CD14-positive monocyte (primary cell): ENCODE measurements around the gene MISP3. TPM values are rescaled to one million over a fixed set of nuclear protein-coding genes. Genes with fewer than 3 reads are reported as not detected.

Experiments used
- DNase-seq, 3 donors: peaks; one replicate each; pipeline ENCODE4 v3.0.0-alpha.2; 2011 to 2022
- H2AFZ ChIP-seq: 2 replicates; pipeline ENCODE4 v1.6.0; 2012; ENCODE audit warnings: mild to moderate bottlenecking, low read depth, low read length, inconsistent platforms; ENCODE audit not compliant: insufficient read depth, poor library complexity, severe bottlenecking
- H3K27ac ChIP-seq, 2 donors: 1 replicate in 1 of 2; 2 replicates in 1 of 2; pipeline ENCODE4 v1.5.1; 2012 to 2013; ENCODE audit warnings: low read length in 2 of 2, control low read depth in 1 of 2, inconsistent platforms in 1 of 2, low read depth in 1 of 2, mild to moderate bottlenecking in 1 of 2
- H3K27me3 ChIP-seq, 2 donors: one replicate each; pipeline versions ENCODE4 v1.6.0 to v1.6.1; 2011 to 2013; ENCODE audit warnings: low read length in 2 of 2; ENCODE audit not compliant: control insufficient read depth in 2 of 2, insufficient read depth in 2 of 2
- H3K36me3 ChIP-seq, 2 donors: replicated peaks in 1 of 2; 1 replicate in 1 of 2; 2 replicates in 1 of 2; pipeline versions ENCODE4 v1.5.1 to v1.6.1; 2012 to 2013; ENCODE audit warnings: low read length in 2 of 2, control low read depth in 1 of 2, inconsistent platforms in 1 of 2, mild to moderate bottlenecking in 1 of 2; ENCODE audit not compliant: insufficient read depth in 2 of 2, control insufficient read depth in 1 of 2
- H3K4me1 ChIP-seq, 2 donors: 1 replicate in 1 of 2; 2 replicates in 1 of 2; pipeline versions ENCODE4 v1.5.1 to v1.6.1; 2012 to 2013; ENCODE audit warnings: low read length in 2 of 2, control low read depth in 1 of 2, inconsistent platforms in 1 of 2, mild to moderate bottlenecking in 1 of 2, moderate library complexity in 1 of 2; ENCODE audit not compliant: insufficient read depth in 2 of 2, control insufficient read depth in 1 of 2
- H3K4me2 ChIP-seq: replicated peaks from 2 replicates; pipeline ENCODE3; 2012; ENCODE audit warnings: low read length, moderate library complexity, mild to moderate bottlenecking; ENCODE audit not compliant: poor library complexity, severe bottlenecking; ENCODE audit errors: extremely low read depth
- H3K4me3 ChIP-seq, 3 experiments: fragments of 200-600 bp in 1 of 3; sonication (generic) in 1 of 3; replicated peaks in 1 of 3; 1 replicate in 2 of 3; 2 replicates in 1 of 3; pipeline ENCODE4 v1.5.1; 2011 to 2013; ENCODE audit warnings: low read length in 3 of 3, mild to moderate bottlenecking in 3 of 3, control low read depth in 2 of 3, low read depth in 2 of 3, inconsistent platforms in 1 of 3, moderate library complexity in 1 of 3
- H3K79me2 ChIP-seq: 2 replicates; pipeline ENCODE4 v1.6.0; 2012; ENCODE audit warnings: mild to moderate bottlenecking, control low read depth, inconsistent platforms, low read length, moderate library complexity; ENCODE audit not compliant: insufficient read depth
- H3K9ac ChIP-seq: 2 replicates; pipeline ENCODE4 v1.6.0; 2017; ENCODE audit warnings: low read length, mild to moderate bottlenecking; ENCODE audit not compliant: insufficient read depth, poor library complexity, severe bottlenecking
- H3K9me3 ChIP-seq, 2 donors: replicated peaks in 1 of 2; 1 replicate in 1 of 2; 2 replicates in 1 of 2; pipeline versions ENCODE4 v1.5.1 to v1.6.1; 2012 to 2013; ENCODE audit warnings: low read length in 2 of 2, control low read depth in 1 of 2; ENCODE audit not compliant: control insufficient read depth in 1 of 2, insufficient read depth in 1 of 2
- H4K20me1 ChIP-seq: 2 replicates; pipeline ENCODE4 v1.6.0; 2012; ENCODE audit warnings: mild to moderate bottlenecking, low read length, control low read depth, moderate library complexity; ENCODE audit not compliant: insufficient read depth
- H3K27ac Mint-ChIP-seq, 7 donors: one replicate each; pipeline ENCODE4 v1.8.0; 2020; ENCODE audit warnings: mild to moderate bottlenecking in 7 of 7, mixed read lengths in 7 of 7, moderate library complexity in 6 of 7, inconsistent platforms in 2 of 7
- H3K27me3 Mint-ChIP-seq, 3 donors: one replicate each; pipeline ENCODE4 v1.8.0; 2021 to 2022; ENCODE audit warnings: low read depth in 3 of 3, mild to moderate bottlenecking in 3 of 3, mixed read lengths in 3 of 3, moderate library complexity in 3 of 3, inconsistent platforms in 1 of 3
- H3K36me3 Mint-ChIP-seq, 2 donors: one replicate each; pipeline ENCODE4 v1.8.0; 2020; ENCODE audit warnings: mixed read lengths in 2 of 2, inconsistent platforms in 1 of 2, mild to moderate bottlenecking in 1 of 2
- H3K4me1 Mint-ChIP-seq: one replicate; pipeline ENCODE4 v1.8.0; 2020; ENCODE audit warnings: mild to moderate bottlenecking, mixed read lengths
- H3K4me3 Mint-ChIP-seq, 2 donors: one replicate each; pipeline ENCODE4 v1.8.0; 2020; ENCODE audit warnings: mild to moderate bottlenecking in 2 of 2, mixed read lengths in 2 of 2, moderate library complexity in 1 of 2
- H3K9me3 Mint-ChIP-seq, 7 donors: one replicate each; pipeline ENCODE4 v1.8.0; 2020 to 2022; ENCODE audit warnings: mixed read lengths in 7 of 7, mild to moderate bottlenecking in 6 of 7, moderate library complexity in 6 of 7, inconsistent platforms in 2 of 7
- WGBS: methylation state at CpG from one replicate; pipeline ENCODE4 v1.1.5; 2013; ENCODE audit warnings: missing lambda C conversion rate; ENCODE audit not compliant: insufficient coverage; 5-methylcytosine and 5-hydroxymethylcytosine counted together
- intact Hi-C, 2 donors: fragments of 100-400 bp; cut with micrococcal nuclease; formaldehyde crosslinking; loops; one replicate each; pipeline versions ENCODE4 v1.15.0 to v1.15.1; 2023
- polyA plus RNA-seq, 3 donors: library from polyadenylated mRNA; depleted of rRNA in 1 of 3; unstranded in 2 of 3; stranded (reverse) in 1 of 3; fragments of 300-500 nt in 2 of 3; fragments of >200 nt in 1 of 3; fragmentation: Illumina TruSeq in 2 of 3; gene quantifications; 1 replicate in 2 of 3; 2 replicates in 1 of 3; pipeline ENCODE4 v1.2.3, GENCODE V29; 2012 to 2021
- TF ChIP-seq, protein P1 (sequence below): fragments of 200-600 bp; IDR thresholded peaks from one replicate; pipeline ENCODE4 v1.8.0; 2022; ENCODE audit warnings: antibody characterized with exemption, mild to moderate bottlenecking

Gene MISP3
- polyA plus RNA-seq, 3 donors: 0.42 to 0.77 (median 0.52) TPM

DNA sequence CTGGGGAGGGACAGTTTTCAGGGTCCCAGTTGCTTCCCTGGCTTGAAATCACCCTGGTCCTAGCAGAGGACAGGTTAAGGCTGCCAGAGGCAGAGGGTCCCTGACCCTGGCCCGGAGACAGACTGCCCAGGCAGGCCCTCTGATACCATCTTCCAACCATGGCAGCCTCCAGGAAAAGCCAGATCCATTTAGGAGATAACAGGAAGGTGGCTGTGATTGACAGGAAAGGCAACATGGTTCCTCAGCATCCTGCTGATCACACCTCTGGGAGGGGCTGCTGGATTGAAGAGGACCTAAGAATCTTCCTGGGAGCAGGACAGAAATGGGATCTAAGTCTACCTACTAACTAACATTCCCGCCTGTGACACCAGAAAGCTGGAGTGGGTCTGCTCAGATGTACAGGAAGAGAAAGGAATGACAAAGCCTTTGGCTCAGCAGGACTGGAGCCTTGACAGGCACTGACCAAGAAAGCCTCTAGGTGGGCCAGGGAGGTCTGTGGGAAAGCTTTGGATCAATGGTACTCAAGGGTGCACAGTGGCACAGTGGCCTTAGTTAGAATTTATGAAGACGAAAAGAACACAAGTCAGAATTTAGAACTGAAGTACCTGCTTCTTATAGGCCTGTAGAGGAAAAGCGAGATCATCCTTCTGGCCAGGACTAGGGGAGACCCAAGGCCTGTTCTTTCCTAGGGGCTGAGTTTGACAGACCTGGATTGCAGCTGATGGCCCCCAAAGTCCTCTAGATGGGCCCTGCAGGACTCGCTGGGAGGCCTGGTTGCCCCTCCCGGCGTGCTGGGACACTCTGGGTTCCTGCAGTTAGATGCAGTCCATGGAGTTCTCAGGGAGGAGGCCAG lies 47.3 kb downstream of the MISP3 start:
- peak overlapping the region; percentile 99 for H3K4me2 ChIP-seq
- peak overlapping the region; percentile 95 for H3K9ac ChIP-seq
- WGBS: 98% methylated on average over 6 of the region's 7 CpGs
- peaks cover 44% of the 10 kb centered on the region for H3K4me1 Mint-ChIP-seq
- peak overlapping the region; percentile 69 to 90 for H3K4me3 Mint-ChIP-seq
- H3K27ac ChIP-seq: peak overlapping the region; percentile 98 to 99
- intact Hi-C loops: loop anchor here (5.0 kb wide), 2 partner anchors 38 to 118 kb away; no protein-coding TSS in a partner anchor
- no peaks in the 10 kb centered on the region for H3K27me3 ChIP-seq
- TF ChIP-seq, protein P1, sequence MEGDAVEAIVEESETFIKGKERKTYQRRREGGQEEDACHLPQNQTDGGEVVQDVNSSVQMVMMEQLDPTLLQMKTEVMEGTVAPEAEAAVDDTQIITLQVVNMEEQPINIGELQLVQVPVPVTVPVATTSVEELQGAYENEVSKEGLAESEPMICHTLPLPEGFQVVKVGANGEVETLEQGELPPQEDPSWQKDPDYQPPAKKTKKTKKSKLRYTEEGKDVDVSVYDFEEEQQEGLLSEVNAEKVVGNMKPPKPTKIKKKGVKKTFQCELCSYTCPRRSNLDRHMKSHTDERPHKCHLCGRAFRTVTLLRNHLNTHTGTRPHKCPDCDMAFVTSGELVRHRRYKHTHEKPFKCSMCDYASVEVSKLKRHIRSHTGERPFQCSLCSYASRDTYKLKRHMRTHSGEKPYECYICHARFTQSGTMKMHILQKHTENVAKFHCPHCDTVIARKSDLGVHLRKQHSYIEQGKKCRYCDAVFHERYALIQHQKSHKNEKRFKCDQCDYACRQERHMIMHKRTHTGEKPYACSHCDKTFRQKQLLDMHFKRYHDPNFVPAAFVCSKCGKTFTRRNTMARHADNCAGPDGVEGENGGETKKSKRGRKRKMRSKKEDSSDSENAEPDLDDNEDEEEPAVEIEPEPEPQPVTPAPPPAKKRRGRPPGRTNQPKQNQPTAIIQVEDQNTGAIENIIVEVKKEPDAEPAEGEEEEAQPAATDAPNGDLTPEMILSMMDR: no peak
- H3K27ac Mint-ChIP-seq: peak overlapping the region; percentile 100
- peak overlapping the region in 2 of 3 experiments; percentile 42 to 75 for H3K4me3 ChIP-seq
- peaks cover 41 to 48% of the 10 kb centered on the region in 2 donors for H3K4me1 ChIP-seq
- peaks cover 10 to 21% of the 10 kb centered on the region in 2 donors for H3K36me3 Mint-ChIP-seq
- no peaks in the 10 kb centered on the region for H3K36me3 ChIP-seq
- no peaks in the 10 kb centered on the region for H3K9me3 ChIP-seq
- H3K79me2 ChIP-seq: peaks cover 62% of the 10 kb centered on the region
- peaks cover 20% of the 10 kb centered on the region for H4K20me1 ChIP-seq
- H3K27me3 Mint-ChIP-seq: no peaks in the 10 kb centered on the region
- no peaks in the 10 kb centered on the region for H3K9me3 Mint-ChIP-seq
- no peak for DNase-seq
- no peak overlapping the region for H2AFZ ChIP-seq

DNA sequence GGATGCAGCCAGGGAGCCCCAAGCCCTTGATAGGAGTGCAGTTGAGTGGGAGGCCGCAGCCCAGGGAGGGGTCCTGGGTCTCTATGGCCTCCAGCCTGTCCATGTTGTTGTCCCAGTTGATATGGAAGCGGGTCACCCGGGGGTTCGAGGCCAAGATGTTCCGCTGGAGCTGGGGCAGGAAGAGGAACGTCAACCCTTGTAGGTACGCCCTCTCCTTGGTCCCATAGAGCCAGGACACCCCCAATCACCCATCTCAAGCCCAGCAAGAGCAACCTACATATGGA lies 47.9 kb downstream of the MISP3 start:
- Mint-ChIP-seq H3K4me1 (peaks cover 39% of the 10 kb centered on the region), H3K36me3 (peaks cover 10 to 21% of the 10 kb centered on the region in 2 donors), H3K9me3 (no peaks in the 10 kb centered on the region), H3K27ac (peak overlapping the region in 5 of 7 donors; percentile 100), H3K4me3 (no peak overlapping the region), H3K27me3 (no peaks in the 10 kb centered on the region)
- Histone ChIP-seq H2AFZ (no peak overlapping the region), H3K27me3 (no peaks in the 10 kb centered on the region), H3K4me3 (peak overlapping the region in 1 of 3 experiments; percentile 75), H3K9me3 (no peaks in the 10 kb centered on the region), H4K20me1 (peaks cover 18% of the 10 kb centered on the region), H3K27ac (peak overlapping the region; percentile 98 to 99), H3K79me2 (peaks cover 58% of the 10 kb centered on the region), H3K4me1 (peaks cover 35 to 42% of the 10 kb centered on the region in 2 donors), H3K4me2 (no peak overlapping the region), H3K36me3 (no peaks in the 10 kb centered on the region), H3K9ac (peak overlapping the region; percentile 95)
- no peak for DNase-seq
- TF ChIP-seq, protein P1: no peak
- intact Hi-C loops: no loop called here
- 95% methylated on average over 4 of the region's 7 CpGs for WGBS
